WTC11 (cell line): ENCODE results near the gene WDR47. TPM values are rescaled to one million over a fixed set of nuclear protein-coding genes. Genes with fewer than 3 reads are reported as not detected.

Experiments used
- ATAC-seq: fragments of 200-7000 bp; cut with Tn5 transposase; 2 replicates; pipeline ENCODE4 v1.10.0; 2021; ENCODE audit warnings: mild to moderate bottlenecking, moderate library complexity
- CTCF ChIA-PET: fragments of 300-600 bp; sonication (Branson Sonifier 250); formaldehyde crosslinking; loops from one replicate; lab custom pipeline; 2021; ENCODE audit warnings: antibody characterized with exemption; lab: Charles Lee
- POLR2A ChIA-PET: fragments of 350-600 bp; sonication (Branson Sonifier 250); formaldehyde crosslinking; loops from one replicate; lab custom pipeline; 2021; ENCODE audit warnings: antibody characterized with exemption; lab: Charles Lee
- DNase-seq: peaks from one replicate; pipeline ENCODE4 v3.0.0; 2021; ENCODE audit warnings: low spot score
- H3K27ac Mint-ChIP-seq: 2 replicates; pipeline ENCODE4 v1.8.0; 2021; ENCODE audit warnings: mixed read lengths
- H3K27me3 Mint-ChIP-seq: 2 replicates; pipeline ENCODE4 v1.8.0; 2021; ENCODE audit warnings: low read depth, mild to moderate bottlenecking, moderate library complexity, mixed read lengths
- H3K36me3 Mint-ChIP-seq: 2 replicates; pipeline ENCODE4 v1.8.0; 2021; ENCODE audit warnings: mixed read lengths
- H3K4me1 Mint-ChIP-seq: 2 replicates; pipeline ENCODE4 v1.8.0; 2022; ENCODE audit warnings: mixed read lengths
- H3K4me3 Mint-ChIP-seq: 2 replicates; pipeline ENCODE4 v1.8.0; 2021; ENCODE audit warnings: mild to moderate bottlenecking, moderate library complexity, mixed read lengths
- H3K9me3 Mint-ChIP-seq: 2 replicates; pipeline ENCODE4 v1.8.0; 2021; ENCODE audit warnings: mixed read lengths
- ATF2 ChIP-seq: sonication (generic); formaldehyde crosslinking; IDR thresholded peaks from 2 replicates; pipeline ENCODE4 v1.8.1; 2022; ENCODE audit warnings: low read depth, missing genetic modification reagents, borderline replicate concordance
- CREM ChIP-seq: sonication (generic); formaldehyde crosslinking; IDR thresholded peaks from 2 replicates; pipeline ENCODE4 v1.8.1; 2022; ENCODE audit warnings: mild to moderate bottlenecking, missing genetic modification reagents, moderate library complexity
- E2F4 ChIP-seq: sonication (generic); formaldehyde crosslinking; IDR thresholded peaks from 2 replicates; pipeline ENCODE4 v1.8.1; 2022; ENCODE audit warnings: low read depth, mild to moderate bottlenecking, moderate library complexity, missing genetic modification reagents, borderline replicate concordance
- ERG ChIP-seq: fragments of 250-450 bp; sonication (Bioruptor Pico); IDR thresholded peaks from 2 replicates; pipeline ENCODE4 v1.8.0; 2021; ENCODE audit warnings: mild to moderate bottlenecking
- ETV6 ChIP-seq: sonication (generic); formaldehyde crosslinking; IDR thresholded peaks from 2 replicates; pipeline ENCODE4 v1.8.1; 2022; ENCODE audit warnings: mild to moderate bottlenecking, missing genetic modification reagents
- GABPB1 ChIP-seq: sonication (generic); formaldehyde crosslinking; IDR thresholded peaks from 2 replicates; pipeline ENCODE4 v1.8.1; 2023; ENCODE audit warnings: mild to moderate bottlenecking, missing genetic modification reagents
- GTF2I ChIP-seq: fragments of 250-450 bp; sonication (Bioruptor Pico); conservative IDR thresholded peaks from 2 replicates; pipeline ENCODE4 v1.4.0; 2021; ENCODE audit warnings: mild to moderate bottlenecking
- IRF1 ChIP-seq: sonication (generic); formaldehyde crosslinking; IDR thresholded peaks from 2 replicates; pipeline ENCODE4 v1.8.0; 2023; ENCODE audit warnings: missing genetic modification reagents
- MAX ChIP-seq: sonication (generic); formaldehyde crosslinking; IDR thresholded peaks from 2 replicates; pipeline ENCODE4 v1.8.0; 2022; ENCODE audit warnings: mild to moderate bottlenecking, missing genetic modification reagents
- NR1H2 ChIP-seq: sonication (generic); formaldehyde crosslinking; IDR thresholded peaks from 2 replicates; pipeline ENCODE4 v1.9.0; 2021; ENCODE audit warnings: mild to moderate bottlenecking, moderate library complexity, missing genetic modification reagents
- NR3C1 ChIP-seq: sonication (generic); formaldehyde crosslinking; conservative IDR thresholded peaks from 2 replicates; pipeline ENCODE4 v1.8.1; 2023; ENCODE audit warnings: low read depth, mild to moderate bottlenecking, missing genetic modification reagents
- PRDM15 ChIP-seq: sonication (generic); formaldehyde crosslinking; IDR thresholded peaks from 2 replicates; pipeline ENCODE4 v1.8.0; 2022; ENCODE audit warnings: missing genetic modification reagents
- PREB ChIP-seq: sonication (generic); formaldehyde crosslinking; IDR thresholded peaks from 2 replicates; pipeline ENCODE4 v1.8.1; 2022; ENCODE audit warnings: mild to moderate bottlenecking, missing genetic modification reagents, moderate library complexity, borderline replicate concordance
- TEAD4 ChIP-seq: sonication (generic); formaldehyde crosslinking; IDR thresholded peaks from 2 replicates; pipeline ENCODE4 v1.8.0; 2022; ENCODE audit warnings: mild to moderate bottlenecking, missing genetic modification reagents
- ZNF263 ChIP-seq: sonication (generic); formaldehyde crosslinking; IDR thresholded peaks from 2 replicates; pipeline ENCODE4 v1.8.1; 2022; ENCODE audit warnings: low read depth, mild to moderate bottlenecking, moderate library complexity, missing genetic modification reagents
- ZNF532 ChIP-seq: fragments of 250-450 bp; sonication (Bioruptor Pico); IDR thresholded peaks from 2 replicates; pipeline ENCODE4 v1.9.0; 2021; ENCODE audit warnings: mild to moderate bottlenecking, borderline replicate concordance
- total RNA-seq: library from RNA; stranded (reverse); gene quantifications from 3 replicates; pipeline ENCODE4 v1.2.3, GENCODE V29; 2021

The WDR47 gene
- total RNA-seq, 1 experiment from 2014 or later = 7.0 TPM

- TF ChIP-seq ERG (CRISPR knock-in tag) (no peak), GTF2I (CRISPR knock-in tag) (no peak)
These were observed 42.9 kb upstream of the WDR47 start (continued) for GRCh38 chr1:109084563-109085517.

GRCh38 chr1:109083923-109084322 lies 42.0 kb upstream of the WDR47 start:
- ChIA-PET POLR2A (no interaction called here), CTCF (interaction anchor here (1.1 to 1.6 kb wide), 3 partner anchors 16 to 31 kb away, joined by 3 to 5 read pairs (median 4); a partner anchor contains a TSS)
- Mint-ChIP-seq H3K4me3 (no peak overlapping the region), H3K4me1 (peaks cover 30% of the 10 kb centered on the region), H3K27ac (peak overlapping the region; percentile 19; the same call in 1 of the 2 replicates), H3K9me3 (no peaks in the 10 kb centered on the region), H3K27me3 (no peaks in the 10 kb centered on the region), H3K36me3 (no peaks in the 10 kb centered on the region)
- ATAC-seq = no peak; the same call in 1 of the 2 replicates
- TF ChIP-seq PREB (CRISPR knock-in tag) = no peak
- DNase-seq = no peak

GRCh38 chr1:109083501-109083900 lies 41.6 kb upstream of the WDR47 start:
- no peak overlapping the region; the same call in 1 of the 2 replicates for H3K27ac Mint-ChIP-seq
- CTCF ChIA-PET = interaction anchor here (1.0 to 1.6 kb wide), 4 partner anchors 17 to 108 kb away, joined by 3 to 5 read pairs (median 4); a partner anchor contains a TSS
- no peak overlapping the region for H3K4me3 Mint-ChIP-seq

More at GRCh38 chr1:109083501-109083900, 41.6 kb upstream of the WDR47 start:
- no peaks in the 10 kb centered on the region for H3K9me3 Mint-ChIP-seq
- H3K4me1 Mint-ChIP-seq = peaks cover 30% of the 10 kb centered on the region
- DNase-seq (no peak), ATAC-seq (no peak)
- TF ChIP-seq IRF1 (CRISPR knock-in tag) (no peak), ZNF263 (CRISPR knock-in tag) (no peak), CREM (no peak), NR3C1 (CRISPR knock-in tag) (no peak), ETV6 (CRISPR knock-in tag) (no peak), PRDM15 (CRISPR knock-in tag) (no peak), ZNF532 (CRISPR knock-in tag) (no peak), E2F4 (no peak), GABPB1 (CRISPR knock-in tag) (no peak), MAX (CRISPR knock-in tag) (no peak), NR1H2 (CRISPR knock-in tag) (no peak), TEAD4 (CRISPR knock-in tag) (no peak), ATF2 (CRISPR knock-in tag) (no peak)
- POLR2A ChIA-PET = no interaction called here
- H3K27me3 Mint-ChIP-seq = no peaks in the 10 kb centered on the region
- H3K36me3 Mint-ChIP-seq = no peaks in the 10 kb centered on the region
